HG03558 (cell line): ENCODE measurements around the gene RASGRP4.

Experiments used
- ATAC-seq: cut with Tn5 transposase; IDR thresholded peaks from one replicate; pipeline ENCODE4 v1.9.1; 2021; ENCODE audit warnings: moderate number of reproducible peaks; ENCODE audit not compliant: unreplicated experiment; ENCODE audit errors: extremely low read depth

The RASGRP4 gene

GRCh38 chr19:38391911-38392464 is 34.0 kb downstream of the RASGRP4 start:
- ATAC-seq, result no peak

GRCh38 chr19:38389957-38390924 is 35.8 kb downstream of the RASGRP4 start:
- no peak for ATAC-seq

- no peak for ATAC-seq
These were observed 36.7 kb downstream of the RASGRP4 start for GRCh38 chr19:38389101-38389925.

DNA sequence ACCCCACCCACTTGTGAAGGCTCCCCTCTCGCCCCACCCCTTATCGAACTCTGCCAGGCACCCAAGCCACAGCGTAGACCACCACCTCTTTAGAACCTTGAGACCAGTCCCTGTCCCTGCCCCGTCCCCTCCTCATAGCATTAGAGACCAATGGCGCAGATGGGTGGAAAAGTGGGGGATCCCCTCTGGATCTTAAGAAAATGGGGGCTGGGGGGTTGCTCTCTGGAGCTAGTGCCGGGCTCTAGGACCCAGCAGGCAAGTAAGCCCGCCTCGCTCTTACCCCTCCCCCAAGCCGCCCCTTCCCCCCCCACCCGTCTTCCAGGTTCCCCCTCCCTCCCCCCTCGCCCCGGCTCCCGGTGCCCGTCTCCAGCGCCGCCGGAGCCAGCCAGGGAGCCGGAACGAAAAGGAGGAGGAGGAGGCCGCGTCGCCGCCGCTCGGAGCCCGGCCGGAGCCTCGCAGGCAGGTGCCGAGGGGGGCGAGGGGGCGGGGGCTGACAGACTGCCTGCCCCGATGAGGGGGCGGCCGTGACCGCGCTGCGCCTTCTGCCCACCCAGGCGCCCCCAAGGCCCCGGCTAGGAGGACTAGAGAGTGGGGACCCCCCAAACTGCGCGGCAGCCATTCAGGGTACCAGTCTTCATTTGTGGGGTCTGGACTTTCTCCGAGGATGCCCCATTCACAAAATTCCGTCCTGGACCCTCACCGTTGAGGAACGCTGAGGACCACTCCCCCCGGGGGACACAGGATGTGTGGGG is 37.5 kb downstream of the RASGRP4 start, which contains the start of gene SPRED3:
SPRED3 (plus strand) TSS at position 349 of the 752 bp plus-strand sequence. CDS start 1,606 bp downstream, outside the sequence.
- no peak for ATAC-seq

DNA sequence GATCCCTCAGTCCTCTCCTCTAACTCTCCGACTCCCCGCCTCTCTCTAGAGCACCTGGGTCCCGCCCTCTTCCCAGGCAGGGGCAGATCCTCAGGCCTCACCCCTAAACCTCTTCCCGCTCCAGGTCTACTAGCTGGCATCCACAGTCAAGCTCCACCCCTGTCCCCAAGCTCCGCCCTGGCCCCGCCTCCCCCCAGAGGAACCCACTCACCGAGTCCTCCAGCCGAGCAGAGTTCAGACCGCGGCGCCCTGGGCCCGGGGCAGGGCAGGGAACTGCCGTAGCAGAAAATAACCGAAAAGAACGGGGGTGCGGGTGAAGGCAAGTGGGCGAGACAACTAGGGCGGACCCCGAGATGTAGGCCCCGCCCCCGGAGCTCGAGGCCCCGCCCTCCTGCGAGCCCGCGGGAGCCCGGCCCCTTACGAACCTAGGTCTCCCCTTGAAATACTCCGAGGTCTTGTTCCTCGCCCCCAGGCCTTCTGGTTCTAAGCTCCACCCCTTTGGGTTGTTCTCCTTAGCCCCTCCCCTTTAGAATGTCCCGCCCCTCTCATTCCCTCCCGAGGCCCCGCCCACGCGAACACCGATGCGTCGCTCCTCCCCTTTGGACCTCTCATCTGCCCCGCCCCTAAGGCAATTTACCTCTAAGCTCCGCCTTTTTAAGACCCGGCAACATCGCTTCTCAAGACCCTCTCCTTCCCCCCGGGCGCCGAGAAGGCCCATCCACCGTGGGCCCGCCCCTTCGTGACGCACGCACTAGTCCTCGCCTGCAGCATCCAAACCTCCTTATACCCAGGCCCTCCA is 38.3 kb downstream of the RASGRP4 start, which contains the start of gene GGN:
GGN (minus strand) TSS at position 485 of the 799 bp plus-strand sequence. CDS start 773 bp downstream, outside the sequence.
- ATAC-seq, result no peak

DNA sequence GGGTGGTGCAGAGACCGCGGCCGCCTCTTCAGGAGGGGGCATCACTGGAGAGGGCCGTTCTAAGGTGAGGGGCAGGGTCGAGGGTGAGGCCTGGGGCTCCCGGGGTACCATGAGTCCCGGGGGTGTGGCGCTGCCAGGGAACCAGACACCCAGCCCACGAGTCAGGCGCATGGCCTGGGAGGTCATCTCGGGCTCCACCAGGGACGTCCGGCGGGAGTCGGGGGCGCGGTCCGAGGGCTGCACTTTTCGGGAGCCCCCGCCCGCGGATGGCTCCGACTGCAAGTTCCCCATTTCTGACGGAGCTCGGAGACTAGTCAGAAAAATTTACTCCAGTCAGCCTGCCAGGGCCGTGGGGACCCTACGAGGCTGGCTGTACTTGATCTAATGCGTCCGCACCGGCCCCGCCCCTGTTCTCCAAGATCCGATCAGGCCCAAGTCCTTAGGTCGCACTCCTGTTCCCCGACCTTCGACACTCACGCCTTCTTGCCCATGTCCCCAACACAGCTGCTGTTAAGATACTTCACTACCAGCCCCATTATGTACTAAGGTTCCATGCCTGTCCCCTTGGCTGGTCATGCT is 39.0 kb downstream of the RASGRP4 start:
- no peak for ATAC-seq

GRCh38 chr19:38386300-38386970 is 39.6 kb downstream of the RASGRP4 start:
- ATAC-seq, result no peak

GRCh38 chr19:38385804-38386257 is 40.2 kb downstream of the RASGRP4 start:
- ATAC-seq, result no peak

DNA sequence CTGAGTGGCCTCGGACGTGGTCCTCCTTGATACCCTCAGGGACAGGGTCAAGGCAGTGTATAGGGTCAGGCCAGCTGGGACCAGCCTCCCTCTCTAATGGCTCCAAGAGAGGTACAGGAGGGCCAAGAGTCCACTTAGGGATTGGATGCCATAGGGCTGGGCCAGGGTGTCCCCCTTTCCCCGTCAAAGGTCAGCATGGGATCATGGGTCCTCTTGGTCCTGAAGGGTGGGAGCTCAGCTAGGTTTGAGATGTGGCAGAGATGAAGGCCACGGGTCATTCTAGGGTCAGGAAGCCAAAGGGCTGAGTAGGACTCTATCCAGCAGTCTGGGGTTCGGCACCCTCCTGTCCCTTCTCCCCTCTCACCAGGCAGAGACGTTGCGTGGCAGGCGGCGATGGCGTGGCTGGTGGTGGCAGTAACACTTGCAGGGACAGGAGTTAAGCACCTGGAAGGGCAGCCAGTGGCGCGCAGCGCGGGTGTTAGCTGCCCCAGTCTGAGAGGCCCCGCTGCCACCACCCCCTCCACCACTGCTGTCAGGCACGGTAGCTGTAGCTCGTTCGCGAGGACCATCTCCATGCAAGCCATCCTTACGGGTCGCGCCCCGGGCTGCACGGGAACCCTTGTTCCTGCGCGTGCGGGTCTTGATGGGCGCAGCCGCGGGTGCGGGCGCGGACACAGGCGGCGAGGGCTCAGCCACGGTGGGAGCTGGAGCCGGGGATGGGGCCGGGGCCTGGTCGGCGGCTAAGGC is 40.8 kb downstream of the RASGRP4 start:
- no peak for ATAC-seq

- no peak for ATAC-seq
These were observed 41.6 kb downstream of the RASGRP4 start for GRCh38 chr19:38384209-38385027.

DNA sequence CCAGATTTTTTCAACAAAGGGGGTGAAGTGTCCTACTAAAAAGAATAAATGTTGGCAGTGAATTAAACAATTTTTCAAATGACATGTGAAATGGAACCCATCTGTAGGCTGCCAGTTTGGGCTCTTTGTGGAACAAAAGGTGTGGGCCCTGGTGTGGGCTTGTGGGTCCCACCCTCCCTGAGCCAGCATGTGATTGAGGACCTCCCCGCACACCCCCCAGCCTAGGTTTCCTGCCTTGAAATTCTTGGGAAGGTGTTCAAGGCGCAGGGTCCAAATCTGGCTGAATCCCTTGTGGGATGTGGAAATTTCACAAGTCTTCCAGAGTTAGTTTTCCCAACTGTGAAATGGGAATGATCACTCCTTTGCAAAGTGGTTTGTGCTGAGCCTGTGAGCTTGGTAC is 42.3 kb downstream of the RASGRP4 start:
- no peak for ATAC-seq

GRCh38 chr19:38383184-38383583 is 42.8 kb downstream of the RASGRP4 start:
- ATAC-seq, result no peak

DNA sequence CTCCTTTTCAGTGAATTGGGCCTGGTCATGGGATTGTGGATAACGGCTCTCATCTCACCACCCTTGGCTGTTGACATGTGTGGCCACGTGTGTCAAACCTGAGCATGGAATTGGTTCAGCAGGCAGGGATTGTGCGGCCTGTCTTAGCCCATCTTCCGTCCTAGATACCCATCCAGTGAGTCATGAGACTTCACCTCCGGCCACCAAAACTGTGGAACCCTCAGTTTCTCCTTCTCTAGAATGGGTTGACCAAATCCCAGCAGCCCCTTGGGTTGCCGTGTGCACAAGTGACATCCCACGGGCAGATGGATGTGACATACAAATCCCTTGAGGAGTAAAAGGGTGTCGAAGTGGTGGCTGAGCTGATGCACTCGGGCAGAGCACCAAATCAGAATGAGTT is 44.9 kb downstream of the RASGRP4 start:
- ATAC-seq, result no peak

- no peak for ATAC-seq
These were observed 47.2 kb downstream of the RASGRP4 start for GRCh38 chr19:38378866-38379265.

GRCh38 chr19:38377052-38377451 is 49.0 kb downstream of the RASGRP4 start:
- no peak for ATAC-seq

- ATAC-seq, result no peak
These were observed 49.4 kb downstream of the RASGRP4 start for GRCh38 chr19:38376576-38376975.

DNA sequence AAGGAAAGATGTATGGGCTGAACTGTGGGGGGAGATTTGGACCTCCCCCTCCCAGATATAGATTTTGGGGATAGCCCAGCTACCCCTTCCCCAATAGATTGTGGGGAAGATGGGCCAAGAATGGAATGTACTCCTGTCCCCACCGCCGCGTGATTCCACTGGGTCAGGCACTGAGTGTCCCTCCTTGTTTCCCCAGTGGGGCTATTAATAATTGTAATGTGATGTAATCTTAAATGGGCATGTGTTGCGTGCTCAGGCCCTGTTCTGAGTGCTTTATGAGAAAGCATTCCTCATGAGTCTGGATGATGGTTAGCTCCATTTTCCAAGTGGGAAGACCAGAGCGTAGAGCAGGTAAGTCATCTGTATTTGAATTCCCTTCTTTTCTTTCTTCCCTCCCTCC is 50.3 kb downstream of the RASGRP4 start:
- ATAC-seq, result no peak
